ENCODE measurements around the gene MBNL2.

The MBNL2 gene

GRCh38 chr13:97307118-97307881, 85.2 kb downstream of the MBNL2 start:
- no peak for DNase-seq

- DNase-seq = no peak
Measured at GRCh38 chr13:97307882-97308624, 85.9 kb downstream of the MBNL2 start.

GRCh38 chr13:97308735-97309429, 86.7 kb downstream of the MBNL2 start:
- no peak for DNase-seq

GRCh38 chr13:97310809-97311436, 88.8 kb downstream of the MBNL2 start:
- no peak for DNase-seq

GRCh38 chr13:97311956-97312355, 89.8 kb downstream of the MBNL2 start:
- no peak for DNase-seq

- no peak for DNase-seq
Measured at GRCh38 chr13:97313551-97314260, 91.6 kb downstream of the MBNL2 start.

- no peak for DNase-seq
Measured at GRCh38 chr13:97316390-97316789, 94.3 kb downstream of the MBNL2 start.

- no peak for DNase-seq
Measured at GRCh38 chr13:97317933-97318332, 95.8 kb downstream of the MBNL2 start.

- no peak for DNase-seq
Measured at GRCh38 chr13:97318532-97318931, 96.4 kb downstream of the MBNL2 start.

- no peak for DNase-seq
Measured at GRCh38 chr13:97319113-97319720, 97.1 kb downstream of the MBNL2 start.

GRCh38 chr13:97321101-97321500, 99.0 kb downstream of the MBNL2 start:
- no peak for DNase-seq

- no peak for DNase-seq
Measured at GRCh38 chr13:97321616-97322321, 99.6 kb downstream of the MBNL2 start.

GRCh38 chr13:97322740-97323342, 100.7 kb downstream of the MBNL2 start:
- DNase-seq = no peak

GRCh38 chr13:97324115-97324514, 102.0 kb downstream of the MBNL2 start:
- DNase-seq = no peak

- DNase-seq = no peak
Measured at GRCh38 chr13:97325738-97326137, 103.6 kb downstream of the MBNL2 start.

GRCh38 chr13:97327086-97327485, 105.0 kb downstream of the MBNL2 start:
- DNase-seq = no peak

GRCh38 chr13:97327506-97328221, 105.5 kb downstream of the MBNL2 start:
- DNase-seq = no peak

GRCh38 chr13:97328222-97328790, 106.2 kb downstream of the MBNL2 start:
- no peak for DNase-seq

- DNase-seq = no peak
Measured at GRCh38 chr13:97329331-97329730, 107.2 kb downstream of the MBNL2 start.

GRCh38 chr13:97330448-97330847, 108.3 kb downstream of the MBNL2 start:
- DNase-seq = no peak

Data from CD4-positive, alpha-beta T cell treated with Interleukin-17A for 4 hours (primary cell).